Activated naive CD8-positive, alpha-beta T cell treated with anti-CD3 and anti-CD28 coated beads, Interleukin-2, amount 50 U/mL, for 24 hours (primary cell): ENCODE measurements around the gene COQ2.
"Not testable (repeated sequence)": the region's sequence is repeated elsewhere in the genome, so short reads cannot be mapped to it uniquely, and the experiment has no call there.

Source experiments
- ATAC-seq: fragments of 150-1000 bp; cut with Tn5 transposase; one replicate; pipeline ENCODE4 v1.10.0; 2021
- DNase-seq: peaks from one replicate; pipeline ENCODE4 v3.0.0; 2021
- H3K27ac Mint-ChIP-seq: one replicate; pipeline ENCODE4 v1.8.0; 2021; ENCODE audit warnings: mild to moderate bottlenecking, mixed read lengths
- H3K27me3 Mint-ChIP-seq: one replicate; pipeline ENCODE4 v1.8.0; 2021; ENCODE audit warnings: mixed read lengths
- H3K36me3 Mint-ChIP-seq: one replicate; pipeline ENCODE4 v1.8.0; 2021; ENCODE audit warnings: low read depth, mixed read lengths
- H3K4me1 Mint-ChIP-seq: one replicate; pipeline ENCODE4 v1.8.0; 2021; ENCODE audit warnings: mixed read lengths
- H3K4me3 Mint-ChIP-seq: one replicate; pipeline ENCODE4 v1.8.0; 2021; ENCODE audit warnings: mild to moderate bottlenecking, moderate library complexity, mixed read lengths
- H3K9me3 Mint-ChIP-seq: one replicate; pipeline ENCODE4 v1.8.0; 2021; ENCODE audit warnings: mixed read lengths

The COQ2 gene

GRCh38 chr4:83247415-83248357 is 36.9 kb downstream of the COQ2 start:
- Mint-ChIP-seq H3K27me3 (no peaks in the 10 kb centered on the region), H3K27ac (no peak overlapping the region), H3K4me3 (no peak overlapping the region), H3K4me1 (peaks cover 14% of the 10 kb centered on the region), H3K9me3 (no peaks in the 10 kb centered on the region), H3K36me3 (peaks cover 3% of the 10 kb centered on the region)
- no peak for ATAC-seq
- no peak for DNase-seq

- ATAC-seq = no peak
- no peak overlapping the region for H3K4me3 Mint-ChIP-seq
- peaks cover 26% of the 10 kb centered on the region for H3K4me1 Mint-ChIP-seq
- H3K27me3 Mint-ChIP-seq = peaks cover 2% of the 10 kb centered on the region
- H3K27ac Mint-ChIP-seq = no peak overlapping the region
- DNase-seq = no peak
- H3K9me3 Mint-ChIP-seq = no peaks in the 10 kb centered on the region
- H3K36me3 Mint-ChIP-seq = peaks cover 4% of the 10 kb centered on the region
These were observed 43.5 kb downstream of the COQ2 start for GRCh38 chr4:83241132-83241531.

GRCh38 chr4:83240379-83240875 is 44.2 kb downstream of the COQ2 start:
- ATAC-seq = no peak
- Mint-ChIP-seq H3K9me3 (no peaks in the 10 kb centered on the region), H3K4me3 (no peak overlapping the region), H3K4me1 (peaks cover 33% of the 10 kb centered on the region), H3K27ac (no peak overlapping the region), H3K36me3 (peaks cover 4% of the 10 kb centered on the region), H3K27me3 (peaks cover 4% of the 10 kb centered on the region)
- DNase-seq = no peak

DNA sequence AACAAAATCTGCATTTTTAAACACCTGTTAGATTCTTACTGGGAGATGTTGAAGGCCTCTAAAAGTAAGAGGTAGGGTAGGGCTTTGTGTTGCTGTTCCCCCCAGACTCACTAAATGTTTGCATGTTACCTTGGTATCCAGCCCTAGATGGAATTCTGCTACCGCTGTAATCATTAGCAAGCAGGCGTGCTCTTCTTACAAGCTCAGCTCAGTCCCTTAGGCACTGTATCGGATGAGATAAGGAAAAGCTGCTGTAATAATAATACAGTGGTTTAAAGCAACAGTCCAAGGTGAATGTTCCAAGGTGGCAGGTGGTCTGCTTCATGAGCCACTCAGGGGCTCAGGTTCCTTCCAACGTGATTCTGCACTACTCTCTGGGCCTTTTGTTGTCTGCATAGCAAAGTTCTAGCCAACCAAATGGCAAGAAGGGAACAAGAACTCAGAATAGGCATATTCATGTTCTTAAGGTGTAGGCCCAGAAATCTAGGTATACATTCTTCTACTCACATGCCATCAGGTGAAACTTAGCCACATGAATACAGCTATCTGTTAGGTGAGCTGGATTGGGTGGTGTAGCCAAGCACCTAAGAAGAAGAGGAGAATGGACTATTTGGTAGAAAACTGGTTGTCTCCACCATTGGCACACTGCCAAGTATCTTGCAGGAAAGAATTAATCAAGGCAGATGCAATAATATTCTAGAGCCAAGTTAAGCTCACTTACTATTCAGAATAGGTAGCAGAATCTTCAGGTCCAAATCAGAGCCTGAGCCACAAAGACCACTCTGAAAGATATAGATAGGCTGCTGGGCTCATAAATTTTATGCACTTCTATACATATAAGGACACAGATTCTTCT is 46.0 kb downstream of the COQ2 start:
- DNase-seq (no peak), ATAC-seq (no peak)
- peaks cover 6% of the 10 kb centered on the region for H3K27me3 Mint-ChIP-seq
- H3K36me3 Mint-ChIP-seq = peaks cover 4% of the 10 kb centered on the region
- no peak overlapping the region for H3K4me3 Mint-ChIP-seq
- no peaks in the 10 kb centered on the region for H3K9me3 Mint-ChIP-seq
- no peak overlapping the region for H3K27ac Mint-ChIP-seq
- peaks cover 41% of the 10 kb centered on the region for H3K4me1 Mint-ChIP-seq

GRCh38 chr4:83237591-83237990 is 47.0 kb downstream of the COQ2 start:
- no peak overlapping the region for H3K4me3 Mint-ChIP-seq
- no peak overlapping the region for H3K27ac Mint-ChIP-seq
- H3K9me3 Mint-ChIP-seq = no peaks in the 10 kb centered on the region
- H3K4me1 Mint-ChIP-seq = peaks cover 46% of the 10 kb centered on the region
- ATAC-seq = no peak
- DNase-seq = no peak
- H3K36me3 Mint-ChIP-seq = peaks cover 1% of the 10 kb centered on the region
- peaks cover 6% of the 10 kb centered on the region for H3K27me3 Mint-ChIP-seq

- H3K27me3 Mint-ChIP-seq, H3K9me3 Mint-ChIP-seq, H3K36me3 Mint-ChIP-seq, DNase-seq: not testable (repeated sequence)
- peaks cover 60% of the 10 kb centered on the region for H3K4me1 Mint-ChIP-seq
- peak overlapping the region; percentile 91 for H3K27ac Mint-ChIP-seq
- ATAC-seq = peak; percentile 41
- peak overlapping the region; percentile 72 for H3K4me3 Mint-ChIP-seq
These were observed 48.9 kb downstream of the COQ2 start for GRCh38 chr4:83235645-83236133.

DNA sequence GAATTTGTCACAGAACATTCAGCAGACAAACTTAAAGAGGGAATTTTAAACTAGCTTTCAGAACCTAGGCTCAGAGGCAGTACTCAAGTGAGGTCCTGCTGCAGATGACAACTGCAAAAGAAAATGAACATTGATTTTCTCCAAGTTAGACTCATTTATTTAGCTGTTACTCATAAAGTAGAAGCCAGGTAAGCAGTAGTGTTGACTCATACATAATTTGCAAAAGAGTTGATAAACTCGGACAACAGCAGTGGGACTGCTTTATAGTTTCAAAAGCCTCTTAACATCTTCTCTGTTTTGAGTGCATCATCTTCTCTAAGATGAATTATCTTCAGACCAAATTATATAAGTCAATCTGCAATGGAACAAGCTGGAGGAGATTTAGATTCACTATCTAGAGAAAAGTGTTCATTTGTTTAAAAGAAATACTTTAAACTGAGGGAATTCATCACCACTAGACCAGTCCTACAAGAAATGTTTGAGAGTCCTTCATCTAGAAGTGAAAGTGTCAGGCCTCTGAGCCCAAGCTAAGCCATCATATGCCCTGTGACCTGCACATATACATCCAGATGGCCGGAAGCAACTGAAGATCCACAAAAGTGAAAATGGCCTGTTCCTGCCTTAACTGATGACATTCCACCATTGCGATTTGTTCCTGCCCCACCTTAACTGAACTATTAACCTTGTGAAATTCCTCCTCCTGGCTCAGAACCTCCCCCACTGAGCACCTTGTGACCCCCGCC is 49.5 kb downstream of the COQ2 start:
- no peak for ATAC-seq

DNA sequence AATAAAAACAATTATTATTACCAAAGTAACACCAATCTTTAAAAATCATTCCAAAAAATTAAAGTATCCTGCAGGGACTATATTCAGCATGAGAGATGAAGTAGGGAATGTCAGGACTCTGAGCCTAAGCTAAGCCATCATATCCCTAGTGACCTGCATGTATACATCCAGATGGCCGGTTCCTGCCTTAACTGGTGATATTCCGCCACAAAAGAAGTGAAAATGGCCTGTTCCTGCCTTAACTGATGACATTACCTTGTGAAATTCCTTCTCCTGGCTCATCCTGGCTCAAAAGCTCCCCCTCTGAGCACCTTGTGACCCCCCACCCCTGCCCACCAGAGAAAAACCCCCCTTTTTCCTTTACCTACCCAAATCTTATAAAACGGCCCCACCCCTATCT is 50.2 kb downstream of the COQ2 start:
- not testable (repeated sequence) for H3K9me3 Mint-ChIP-seq, H3K36me3 Mint-ChIP-seq, H3K27me3 Mint-ChIP-seq, ATAC-seq, H3K4me3 Mint-ChIP-seq, DNase-seq
- peaks cover 56% of the 10 kb centered on the region for H3K4me1 Mint-ChIP-seq
- peak overlapping the region; percentile 91 for H3K27ac Mint-ChIP-seq

More for the DNA sequence above, 49.5 kb downstream of the COQ2 start:
- Mint-ChIP-seq H3K27me3 (peaks cover 6% of the 10 kb centered on the region), H3K4me3 (peak overlapping the region; percentile 72), H3K27ac (peak overlapping the region; percentile 91), H3K4me1 (peaks cover 56% of the 10 kb centered on the region), H3K9me3 (no peaks in the 10 kb centered on the region), H3K36me3 (peaks cover 2% of the 10 kb centered on the region)
- DNase-seq = no peak

GRCh38 chr4:83232082-83232481 is 52.5 kb downstream of the COQ2 start:
- Mint-ChIP-seq H3K4me1 (peaks cover 56% of the 10 kb centered on the region), H3K27me3 (peaks cover 4% of the 10 kb centered on the region), H3K36me3 (peaks cover 6% of the 10 kb centered on the region), H3K27ac (peak overlapping the region; percentile 86), H3K4me3 (peak overlapping the region; percentile 57), H3K9me3 (no peaks in the 10 kb centered on the region)
- ATAC-seq (no peak), DNase-seq (no peak)

- H3K36me3 Mint-ChIP-seq = peaks cover 6% of the 10 kb centered on the region
- peaks cover 52% of the 10 kb centered on the region for H3K4me1 Mint-ChIP-seq
- DNase-seq = peak; percentile 29
- H3K27me3 Mint-ChIP-seq = peaks cover 4% of the 10 kb centered on the region
- peak; percentile 89 for ATAC-seq
- peak overlapping the region; percentile 86 for H3K27ac Mint-ChIP-seq
- peak overlapping the region; percentile 57 for H3K4me3 Mint-ChIP-seq
- no peaks in the 10 kb centered on the region for H3K9me3 Mint-ChIP-seq
These were observed 53.0 kb downstream of the COQ2 start for GRCh38 chr4:83231620-83232076.

DNA sequence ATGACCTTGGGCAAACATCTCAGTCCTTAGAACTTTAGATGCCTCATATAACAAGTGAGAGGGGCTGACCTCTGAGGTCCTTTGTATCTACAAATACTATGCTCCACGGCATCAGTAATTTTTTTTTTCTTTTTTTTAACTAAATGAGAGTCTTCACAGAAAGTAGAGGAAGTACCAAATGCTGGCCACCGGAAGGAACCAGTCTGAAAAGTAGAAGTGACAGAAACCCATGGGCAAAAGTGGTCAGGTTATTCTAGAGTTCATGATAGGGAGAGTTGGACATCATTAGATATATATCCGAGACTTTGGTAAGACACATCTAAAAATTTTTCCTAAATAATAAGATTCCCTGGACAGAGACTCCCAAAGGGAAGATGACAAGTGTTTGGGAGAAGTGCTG is 53.7 kb downstream of the COQ2 start:
- no peaks in the 10 kb centered on the region for H3K9me3 Mint-ChIP-seq
- H3K36me3 Mint-ChIP-seq = peaks cover 6% of the 10 kb centered on the region
- H3K27ac Mint-ChIP-seq = peak overlapping the region; percentile 86
- H3K4me1 Mint-ChIP-seq = peaks cover 46% of the 10 kb centered on the region
- no peak for DNase-seq
- ATAC-seq = no peak
- no peak overlapping the region for H3K4me3 Mint-ChIP-seq
- peaks cover 4% of the 10 kb centered on the region for H3K27me3 Mint-ChIP-seq

DNA sequence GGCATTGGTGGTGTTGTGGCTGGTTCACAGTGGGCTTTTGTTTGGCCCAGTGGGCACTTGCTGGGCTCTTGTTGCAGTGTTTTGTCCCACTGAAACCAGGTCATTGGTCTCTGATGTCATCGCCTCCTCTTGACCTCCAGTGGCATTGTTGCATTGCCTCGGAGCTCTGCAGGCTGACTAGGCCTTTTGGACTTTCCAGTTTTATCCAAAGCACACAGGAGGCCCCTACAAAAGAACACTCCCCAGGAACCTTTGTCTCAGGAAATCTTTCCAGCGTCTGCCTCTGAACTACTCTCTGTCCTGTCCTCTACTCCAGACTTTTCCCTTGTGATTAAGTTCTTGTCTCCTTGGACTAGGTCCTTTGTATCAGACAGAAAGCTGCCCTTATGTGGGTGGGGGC is 54.8 kb downstream of the COQ2 start:
- peaks cover 2% of the 10 kb centered on the region for H3K27me3 Mint-ChIP-seq
- DNase-seq (no peak), ATAC-seq (no peak)
- H3K4me3 Mint-ChIP-seq = no peak overlapping the region
- H3K27ac Mint-ChIP-seq = no peak overlapping the region
- peaks cover 6% of the 10 kb centered on the region for H3K36me3 Mint-ChIP-seq
- no peaks in the 10 kb centered on the region for H3K9me3 Mint-ChIP-seq
- peaks cover 41% of the 10 kb centered on the region for H3K4me1 Mint-ChIP-seq

GRCh38 chr4:83228231-83228630 is 56.4 kb downstream of the COQ2 start:
- DNase-seq (no peak), ATAC-seq (no peak)
- Mint-ChIP-seq H3K27me3 (no peaks in the 10 kb centered on the region), H3K4me3 (no peak overlapping the region), H3K27ac (no peak overlapping the region), H3K9me3 (no peaks in the 10 kb centered on the region), H3K4me1 (peaks cover 52% of the 10 kb centered on the region), H3K36me3 (peaks cover 6% of the 10 kb centered on the region)
